ENCODE data around the gene DMXL2.

- TF ChIP-seq, protein P1, sequence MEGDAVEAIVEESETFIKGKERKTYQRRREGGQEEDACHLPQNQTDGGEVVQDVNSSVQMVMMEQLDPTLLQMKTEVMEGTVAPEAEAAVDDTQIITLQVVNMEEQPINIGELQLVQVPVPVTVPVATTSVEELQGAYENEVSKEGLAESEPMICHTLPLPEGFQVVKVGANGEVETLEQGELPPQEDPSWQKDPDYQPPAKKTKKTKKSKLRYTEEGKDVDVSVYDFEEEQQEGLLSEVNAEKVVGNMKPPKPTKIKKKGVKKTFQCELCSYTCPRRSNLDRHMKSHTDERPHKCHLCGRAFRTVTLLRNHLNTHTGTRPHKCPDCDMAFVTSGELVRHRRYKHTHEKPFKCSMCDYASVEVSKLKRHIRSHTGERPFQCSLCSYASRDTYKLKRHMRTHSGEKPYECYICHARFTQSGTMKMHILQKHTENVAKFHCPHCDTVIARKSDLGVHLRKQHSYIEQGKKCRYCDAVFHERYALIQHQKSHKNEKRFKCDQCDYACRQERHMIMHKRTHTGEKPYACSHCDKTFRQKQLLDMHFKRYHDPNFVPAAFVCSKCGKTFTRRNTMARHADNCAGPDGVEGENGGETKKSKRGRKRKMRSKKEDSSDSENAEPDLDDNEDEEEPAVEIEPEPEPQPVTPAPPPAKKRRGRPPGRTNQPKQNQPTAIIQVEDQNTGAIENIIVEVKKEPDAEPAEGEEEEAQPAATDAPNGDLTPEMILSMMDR (conservative IDR thresholded peaks at IDR 0.05): no peak
- TF ChIP-seq EZH2 (IDR thresholded peaks at IDR 0.05; ENCODE audit: low read depth): no peak
Observed at GRCh38 chr15:51483985-51484384, 138.6 kb downstream of the DMXL2 start.
